NCI-H1930 (cell line): ENCODE measurements around the gene GNMT.
"Not testable (repeated sequence)": the region's sequence is repeated elsewhere in the genome, so short reads cannot be mapped to it uniquely, and the experiment has no call there.

Source experiments
- DNase-seq, 2 experiments: peaks; one replicate each; lab custom pipeline; 2025; lab: John Stamatoyannopoulos, UW

Gene GNMT

GRCh38 chr6:42941356-42941755, 19.2 kb upstream of the GNMT start:
- not testable (repeated sequence) for DNase-seq

DNA sequence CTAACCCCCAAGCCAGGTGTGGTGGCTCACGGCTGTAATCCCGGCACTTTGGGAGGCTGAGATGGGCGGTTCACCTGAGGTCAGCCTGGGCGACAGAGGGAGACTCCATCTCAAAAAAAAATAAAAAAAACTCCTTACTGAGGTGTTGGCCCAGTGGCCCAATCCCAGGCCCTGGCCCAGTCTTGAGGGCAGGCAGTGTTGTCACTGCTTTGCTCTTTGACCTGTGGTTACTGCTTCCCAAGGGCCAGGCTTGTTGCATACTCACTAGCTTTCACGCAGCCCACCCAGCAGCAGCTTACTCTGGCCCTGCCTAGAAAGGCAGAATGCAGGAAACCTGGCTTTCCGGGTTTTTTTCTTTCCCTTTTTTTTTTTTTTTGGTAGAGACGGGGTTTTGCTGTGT, 18.1 kb upstream of the GNMT start:
- DNase-seq = no peak

GRCh38 chr6:42947950-42948349, 12.6 kb upstream of the GNMT start:
- no peak for DNase-seq

- no peak for DNase-seq
These were observed 8.2 kb upstream of the GNMT start for GRCh38 chr6:42952389-42952788.

GRCh38 chr6:42954405-42954804, 6.1 kb upstream of the GNMT start:
- DNase-seq = not testable (repeated sequence)

DNA sequence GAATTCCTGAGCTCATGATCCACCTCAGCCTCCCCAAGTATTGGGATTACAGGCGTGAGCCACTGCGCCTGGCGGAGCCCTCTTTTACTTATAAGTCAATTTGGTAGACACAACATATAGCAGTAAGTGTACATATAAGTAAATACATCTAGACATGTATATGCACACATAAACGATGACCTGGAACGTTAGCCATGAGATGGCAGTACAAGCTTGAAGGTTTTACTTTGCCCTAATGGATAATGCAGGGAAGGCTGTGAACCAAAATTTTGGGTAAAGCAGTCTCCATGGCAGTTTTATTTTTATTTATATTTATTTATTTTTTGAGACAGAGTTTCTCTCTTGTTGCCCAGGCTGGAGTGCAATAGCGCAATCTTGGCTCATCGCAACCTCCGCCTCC, 2.4 kb upstream of the GNMT start:
- no peak for DNase-seq

GRCh38 chr6:42959917-42960242, 674 bp upstream of the GNMT start:
- no peak for DNase-seq

DNA sequence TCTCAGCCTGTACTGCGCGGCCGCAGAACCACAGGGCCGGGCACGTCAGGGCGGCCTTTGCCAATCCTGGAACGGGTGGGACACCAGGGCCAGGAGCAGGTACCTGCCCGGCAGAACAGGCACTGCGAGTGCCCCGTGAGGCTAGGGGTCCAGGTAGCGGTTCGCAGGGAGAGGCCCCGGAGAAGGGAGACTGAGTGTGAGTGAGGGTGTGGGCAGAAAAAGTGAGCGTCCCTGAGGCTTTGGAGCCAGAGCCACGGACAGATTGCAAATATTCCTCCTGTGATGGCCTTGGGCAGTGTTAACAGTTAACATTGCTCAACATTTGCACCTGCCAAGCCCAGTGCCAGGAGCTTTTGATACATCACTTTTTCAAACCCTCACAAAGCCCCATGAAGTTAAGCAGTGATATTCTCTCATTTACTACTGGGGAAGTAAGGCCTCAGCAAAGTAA, 491 bp downstream of the GNMT start:
- no peak for DNase-seq

DNA sequence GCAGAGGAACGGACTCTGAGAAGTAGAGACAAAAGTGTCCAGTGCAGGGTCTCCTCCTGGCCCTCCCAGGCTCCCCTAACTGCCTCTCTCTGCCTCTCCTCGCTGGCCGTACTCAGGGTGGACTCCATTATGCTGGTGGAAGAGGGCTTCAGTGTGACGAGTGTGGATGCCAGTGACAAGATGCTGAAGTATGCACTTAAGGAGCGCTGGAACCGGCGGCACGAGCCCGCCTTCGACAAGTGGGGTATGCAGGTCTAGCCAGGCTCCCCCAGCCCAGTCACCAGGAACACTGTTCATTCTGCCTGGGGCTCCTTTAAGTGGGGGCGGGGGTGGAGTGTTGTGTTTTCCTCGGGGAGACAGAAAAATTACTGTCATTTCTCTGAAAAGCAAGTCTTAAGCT, 1.5 kb downstream of the GNMT start:
- DNase-seq = no peak

GRCh38 chr6:42962502-42963178, 2.1 kb downstream of the GNMT start:
- no peak for DNase-seq

DNA sequence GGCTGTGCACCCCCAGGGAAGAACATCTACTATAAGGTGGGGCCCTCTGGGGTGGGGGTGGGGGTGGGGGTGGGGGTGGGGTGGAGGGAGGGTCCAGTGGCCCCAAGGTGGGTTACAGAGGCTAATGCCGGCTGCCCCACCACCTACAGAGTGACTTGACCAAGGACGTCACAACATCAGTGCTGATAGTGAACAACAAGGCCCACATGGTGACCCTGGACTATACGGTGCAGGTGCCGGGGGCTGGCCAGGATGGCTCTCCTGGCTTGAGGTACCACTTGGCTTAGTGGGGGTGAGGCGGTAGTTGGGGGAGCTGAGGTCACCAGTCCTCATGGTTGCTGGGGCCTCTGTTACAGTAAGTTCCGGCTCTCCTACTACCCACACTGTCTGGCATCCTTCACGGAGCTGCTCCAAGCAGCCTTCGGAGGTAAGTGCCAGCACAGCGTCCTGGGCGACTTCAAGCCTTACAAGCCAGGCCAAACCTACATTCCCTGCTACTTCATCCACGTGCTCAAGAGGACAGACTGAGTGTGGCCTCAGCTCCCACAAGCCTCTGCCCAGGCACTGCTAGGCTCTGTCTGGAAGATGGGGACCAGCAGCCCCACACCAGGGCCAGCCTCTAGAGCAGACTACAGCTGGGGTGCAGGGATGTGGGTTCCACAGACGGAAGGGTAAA, 2.8 kb downstream of the GNMT start:
- no peak for DNase-seq

- peak in 1 of 2 experiments; percentile 32 for DNase-seq
These were observed 3.5 kb downstream of the GNMT start for GRCh38 chr6:42963855-42964605.

- no peak for DNase-seq
These were observed 6.0 kb downstream of the GNMT start for GRCh38 chr6:42966571-42966970.

GRCh38 chr6:42967228-42967627, 6.7 kb downstream of the GNMT start:
- DNase-seq = no peak

DNA sequence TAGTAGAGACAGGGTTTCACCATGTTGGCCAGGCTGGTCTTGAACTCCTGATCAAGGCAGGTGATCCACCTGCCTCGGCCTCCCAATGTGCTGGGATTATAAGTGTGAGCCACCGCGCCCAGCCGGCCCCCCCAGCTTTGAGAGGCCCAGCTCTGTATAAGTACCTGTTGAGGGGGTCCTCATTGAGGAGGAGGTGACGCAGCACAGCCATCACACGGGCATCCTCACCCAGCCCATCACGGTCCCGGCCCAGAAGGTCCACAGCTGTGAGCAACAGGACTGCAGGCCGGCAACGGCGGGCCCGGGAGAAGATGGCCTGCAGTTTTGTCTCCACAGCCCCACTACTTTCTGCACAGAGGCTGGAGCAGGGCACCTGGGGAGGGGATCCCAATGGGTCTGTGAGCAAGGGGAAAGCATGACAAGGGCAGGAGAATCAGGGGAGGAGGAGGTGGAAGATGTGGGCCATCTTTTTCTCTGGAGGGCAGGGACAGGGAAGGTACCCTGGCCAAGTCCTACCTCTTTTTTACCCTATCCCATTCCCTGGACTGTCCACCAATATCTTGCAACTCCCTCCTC, 7.7 kb downstream of the GNMT start:
- no peak for DNase-seq

DNA sequence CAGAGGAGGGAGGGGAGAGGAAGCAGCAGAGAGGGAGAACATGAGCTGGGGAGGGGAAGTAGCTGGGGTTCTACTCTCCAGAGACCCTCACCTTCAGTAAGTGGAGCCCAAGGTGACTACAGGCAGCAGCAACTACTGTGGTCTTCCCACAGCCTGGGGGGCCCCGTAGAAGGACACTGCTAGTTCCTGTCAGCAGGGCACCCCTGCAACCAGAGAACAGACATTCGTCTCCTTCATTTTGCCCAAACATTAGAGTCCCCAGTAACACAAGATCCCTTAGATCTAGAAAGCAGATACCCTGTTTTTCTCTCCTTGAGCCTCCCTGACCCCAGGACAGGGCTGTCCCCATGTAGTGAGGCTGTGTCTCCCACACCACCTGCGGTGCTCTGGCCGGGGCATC, 8.2 kb downstream of the GNMT start:
- DNase-seq = no peak

DNA sequence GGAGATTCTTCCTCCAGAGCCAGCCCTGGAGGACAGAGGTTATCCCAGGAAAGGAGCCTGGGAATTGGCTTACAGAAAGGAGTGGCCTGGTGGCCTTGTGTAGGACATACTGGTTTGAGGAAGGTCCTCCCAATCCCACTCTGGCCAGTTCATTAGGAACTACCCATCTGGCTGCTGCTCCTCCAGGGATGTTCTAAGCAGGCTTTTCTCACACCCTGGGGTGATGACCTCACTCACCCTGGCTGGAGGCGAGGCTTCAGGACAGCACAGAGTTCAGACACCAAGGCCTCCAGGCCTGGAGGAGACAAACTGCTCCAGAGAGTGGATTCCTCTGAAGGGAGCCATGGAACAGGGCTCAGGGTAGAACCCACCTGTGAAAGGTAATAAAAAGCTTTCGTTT, 8.9 kb downstream of the GNMT start:
- DNase-seq = no peak

- no peak for DNase-seq
These were observed 9.4 kb downstream of the GNMT start for GRCh38 chr6:42969934-42970333.

DNA sequence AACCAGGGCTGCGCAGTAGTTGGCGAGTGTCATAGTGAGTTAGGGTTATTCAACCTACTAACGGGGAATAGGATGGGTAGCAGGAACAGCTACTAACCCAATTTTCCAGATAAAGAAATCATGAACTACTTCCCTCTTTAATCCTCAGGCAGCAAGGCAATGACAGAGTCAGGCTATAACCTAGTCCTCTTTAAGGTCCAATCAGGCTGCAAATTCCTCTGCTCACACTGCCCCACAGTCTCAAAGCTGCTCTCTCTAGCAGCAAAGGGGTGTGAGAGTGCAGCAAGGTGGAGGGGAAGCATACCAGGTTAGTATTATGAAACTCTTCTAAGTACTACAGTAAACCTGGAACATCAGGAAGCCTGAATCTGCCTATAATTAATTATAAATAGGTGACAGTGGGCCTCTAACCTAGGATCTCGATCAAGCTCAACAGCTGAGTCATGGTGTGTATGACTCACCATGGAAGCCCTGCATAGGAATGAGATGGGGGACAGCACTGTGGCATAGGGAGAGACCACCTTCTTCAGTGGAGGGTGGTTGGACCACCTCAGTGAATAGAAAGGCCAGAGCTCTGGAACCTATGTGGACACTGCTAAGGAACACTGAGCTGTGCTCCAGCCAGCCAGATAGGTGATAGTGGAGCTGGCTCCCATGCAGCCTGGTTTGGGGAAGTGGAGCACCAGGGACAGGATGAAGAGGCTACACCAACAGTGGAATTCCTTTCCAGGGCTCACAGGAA, 10.5 kb downstream of the GNMT start:
- no peak for DNase-seq

DNA sequence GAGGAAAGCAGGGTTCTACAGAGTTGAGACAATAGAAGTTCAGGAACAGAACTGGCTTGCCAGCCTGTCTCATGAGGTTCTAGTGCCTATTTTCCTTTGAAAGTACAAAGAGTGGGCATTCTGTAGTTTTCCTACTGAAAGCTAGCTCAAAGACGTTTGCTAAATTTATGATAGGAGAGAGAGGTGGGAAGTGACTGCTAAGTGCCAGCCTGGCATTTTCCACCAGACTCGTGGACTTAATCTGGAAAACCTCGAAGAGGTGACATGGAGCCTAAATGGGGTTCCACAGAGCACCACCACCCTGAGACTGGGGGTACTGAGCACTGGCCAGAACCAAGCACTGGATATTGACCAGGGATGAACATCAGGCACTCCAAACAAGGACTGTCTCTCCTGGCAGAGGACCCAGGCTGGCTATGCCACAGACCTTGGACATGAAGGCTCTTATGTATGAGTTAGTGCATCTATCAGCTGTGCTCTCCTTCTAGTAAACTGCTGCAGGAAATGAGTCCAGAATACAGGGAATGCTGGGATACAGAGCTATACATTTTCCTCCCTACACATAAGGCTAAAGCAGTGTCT, 11.3 kb downstream of the GNMT start:
- no peak for DNase-seq

DNA sequence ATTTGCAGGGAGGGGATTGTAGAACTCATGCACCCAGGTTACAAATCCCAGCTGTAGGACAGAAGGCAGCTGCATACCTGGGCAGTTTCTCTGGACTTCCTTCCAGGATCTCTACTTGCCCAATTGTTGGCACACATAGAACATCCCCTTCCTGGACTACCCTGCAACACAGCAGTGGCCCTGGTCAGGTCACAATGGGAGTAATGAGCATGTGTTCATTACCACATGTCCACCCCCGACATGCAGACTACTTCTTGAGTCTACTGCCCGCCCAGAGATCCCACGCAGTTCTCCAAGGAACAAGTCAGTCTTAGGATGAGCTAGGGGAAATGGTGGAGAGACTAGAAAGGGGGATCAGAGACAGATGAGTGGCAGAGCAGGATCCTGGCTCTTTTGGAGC, 13.4 kb downstream of the GNMT start:
- DNase-seq = no peak
